ENCODE measurements around the gene CLDN10.

- TF ChIP-seq POLR2AphosphoS5 (IDR thresholded peaks at IDR 0.05; ENCODE audit: low read depth, low read length) (no peak), SIN3A (IDR thresholded peaks at IDR 0.05; ENCODE audit: borderline replicate concordance, insufficient read depth, low read depth, low read length) (no peak), TCF7L2 (IDR thresholded peaks at IDR 0.05; ENCODE audit: low read depth, low read length) (no peak)
- TF ChIP-seq, protein P1, sequence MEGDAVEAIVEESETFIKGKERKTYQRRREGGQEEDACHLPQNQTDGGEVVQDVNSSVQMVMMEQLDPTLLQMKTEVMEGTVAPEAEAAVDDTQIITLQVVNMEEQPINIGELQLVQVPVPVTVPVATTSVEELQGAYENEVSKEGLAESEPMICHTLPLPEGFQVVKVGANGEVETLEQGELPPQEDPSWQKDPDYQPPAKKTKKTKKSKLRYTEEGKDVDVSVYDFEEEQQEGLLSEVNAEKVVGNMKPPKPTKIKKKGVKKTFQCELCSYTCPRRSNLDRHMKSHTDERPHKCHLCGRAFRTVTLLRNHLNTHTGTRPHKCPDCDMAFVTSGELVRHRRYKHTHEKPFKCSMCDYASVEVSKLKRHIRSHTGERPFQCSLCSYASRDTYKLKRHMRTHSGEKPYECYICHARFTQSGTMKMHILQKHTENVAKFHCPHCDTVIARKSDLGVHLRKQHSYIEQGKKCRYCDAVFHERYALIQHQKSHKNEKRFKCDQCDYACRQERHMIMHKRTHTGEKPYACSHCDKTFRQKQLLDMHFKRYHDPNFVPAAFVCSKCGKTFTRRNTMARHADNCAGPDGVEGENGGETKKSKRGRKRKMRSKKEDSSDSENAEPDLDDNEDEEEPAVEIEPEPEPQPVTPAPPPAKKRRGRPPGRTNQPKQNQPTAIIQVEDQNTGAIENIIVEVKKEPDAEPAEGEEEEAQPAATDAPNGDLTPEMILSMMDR (IDR thresholded peaks at IDR 0.05): no peak
Measured at GRCh38 chr13:95626768-95627167, 74.2 kb downstream of the CLDN10 start.
